ENCODE results near the gene SPA17.

The SPA17 gene

DNA sequence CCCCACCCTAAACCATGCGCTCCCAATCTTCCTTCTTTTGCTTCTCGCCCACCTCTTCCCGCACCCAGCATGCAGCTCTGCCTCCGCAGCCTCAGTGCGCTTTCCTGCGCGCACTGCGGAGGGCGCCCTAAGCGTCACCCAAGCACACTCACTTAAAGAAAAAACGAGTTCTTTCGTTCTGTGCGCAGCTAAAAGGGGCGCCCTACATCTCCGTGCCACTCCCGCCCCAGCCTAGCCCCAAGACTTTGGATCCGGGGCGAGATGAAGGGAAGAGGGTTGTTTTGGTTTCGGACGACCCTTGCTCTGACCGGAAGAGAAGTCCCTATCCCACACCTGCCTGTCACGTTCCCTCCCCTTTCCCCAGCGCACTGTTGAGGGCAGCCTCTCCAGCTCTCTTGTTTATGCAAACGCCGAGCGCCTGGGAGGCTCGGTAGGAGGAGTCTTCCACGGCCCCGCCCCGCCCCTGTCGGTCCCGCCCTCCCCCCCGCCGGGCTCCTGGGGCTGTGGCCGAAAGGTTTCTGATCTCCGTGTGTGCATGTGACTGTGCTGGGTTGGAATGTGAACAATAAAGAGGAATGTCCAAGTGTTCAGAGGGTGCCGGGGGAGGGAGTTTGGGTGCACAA lies 73.0 kb downstream of the SPA17 start:
- Histone ChIP-seq H3K27me3 (ENCODE audit: control insufficient read depth, insufficient read depth, low read length, poor library complexity, severe bottlenecking) (peaks cover 100% of the 10 kb centered on the region), H3K4me1 (ENCODE audit: control insufficient read depth, insufficient read depth, low read length) (peaks cover 8% of the 10 kb centered on the region), H3K36me3 (ENCODE audit: control insufficient read depth, insufficient read depth, low read length) (no peaks in the 10 kb centered on the region), H3K9me3 (ENCODE audit: control insufficient read depth, low read length) (no peaks in the 10 kb centered on the region), H3K4me3 (ENCODE audit: insufficient read depth, low read depth, low read length) (peak overlapping the region; percentile 23), H3K27ac (ENCODE audit: insufficient read depth, low read depth, low read length, poor library complexity, severe bottlenecking) (no peak overlapping the region)
- 2% methylated on average over 37 of the region's 37 CpGs for WGBS, 2 experiments
